ENCODE results near the gene DUSP7.

The DUSP7 gene

GRCh38 chr3:52086461-52086860 lies 30.1 kb upstream of the DUSP7 start:
- no peak for DNase-seq

- DNase-seq = no peak
These were observed 29.4 kb upstream of the DUSP7 start for GRCh38 chr3:52085681-52086282.

DNA sequence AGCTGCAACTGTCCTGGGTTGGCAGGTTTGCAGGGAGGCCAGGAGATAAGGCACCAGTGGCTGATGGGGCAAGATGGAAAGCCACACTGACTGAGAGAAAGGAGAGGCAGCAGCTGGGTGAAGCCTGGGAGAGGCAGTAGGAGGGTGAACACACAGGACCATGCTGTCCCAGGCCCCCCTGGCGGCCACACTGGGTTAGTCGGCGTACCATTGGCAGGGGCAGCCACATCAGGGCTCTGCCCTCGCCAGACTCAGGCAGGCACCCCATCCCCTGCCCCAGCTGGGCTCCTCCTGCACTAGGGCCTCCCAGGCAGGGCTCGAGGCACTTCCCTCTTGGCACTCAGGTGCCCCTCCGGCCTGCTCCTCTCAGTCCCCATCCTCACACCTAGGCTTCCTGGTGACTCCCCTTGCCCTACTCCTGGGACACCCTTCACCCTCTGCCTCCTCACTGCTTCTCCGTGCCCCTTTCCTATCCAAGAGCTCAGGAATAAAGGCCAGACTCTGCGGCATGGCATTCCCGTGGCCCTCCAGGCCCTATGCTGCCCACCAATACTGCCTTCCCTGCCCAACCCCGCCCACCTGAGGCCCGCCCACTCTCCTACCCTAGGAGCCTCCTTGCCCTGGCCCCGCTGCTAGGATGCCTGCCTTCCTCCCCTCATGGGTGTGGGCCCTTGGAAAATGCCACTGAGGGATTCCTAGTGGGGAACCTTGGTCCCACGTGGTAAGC lies 28.7 kb upstream of the DUSP7 start:
- DNase-seq = no peak

GRCh38 chr3:52084216-52084945 lies 28.0 kb upstream of the DUSP7 start:
- no peak for DNase-seq

DNA sequence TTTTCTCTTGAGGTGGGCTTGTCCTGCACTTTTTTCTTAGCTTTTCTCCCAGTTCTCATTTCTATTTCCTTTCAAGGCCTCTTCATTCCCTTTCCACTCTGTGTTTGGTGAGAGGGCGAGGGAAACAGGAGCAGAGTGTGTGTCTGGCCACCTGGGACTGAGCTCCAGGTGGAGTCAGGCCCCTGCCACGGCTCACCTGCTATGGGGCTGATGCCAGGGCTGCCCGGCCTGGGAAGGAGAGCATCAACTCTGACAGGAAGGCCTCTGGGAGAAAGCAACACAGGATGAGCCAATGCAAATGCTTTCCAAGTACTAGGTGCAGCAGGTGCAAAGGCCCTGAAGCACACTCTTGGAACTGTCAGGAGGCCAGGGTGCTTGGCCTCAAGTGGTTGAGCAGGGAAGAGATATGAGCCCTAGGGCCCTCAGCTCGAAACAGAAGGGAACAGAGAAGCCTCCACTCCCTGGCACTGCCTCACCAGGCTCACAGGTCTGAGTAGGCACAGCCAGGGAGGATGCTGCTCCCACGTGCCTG lies 27.3 kb upstream of the DUSP7 start:
- DNase-seq = no peak

DNA sequence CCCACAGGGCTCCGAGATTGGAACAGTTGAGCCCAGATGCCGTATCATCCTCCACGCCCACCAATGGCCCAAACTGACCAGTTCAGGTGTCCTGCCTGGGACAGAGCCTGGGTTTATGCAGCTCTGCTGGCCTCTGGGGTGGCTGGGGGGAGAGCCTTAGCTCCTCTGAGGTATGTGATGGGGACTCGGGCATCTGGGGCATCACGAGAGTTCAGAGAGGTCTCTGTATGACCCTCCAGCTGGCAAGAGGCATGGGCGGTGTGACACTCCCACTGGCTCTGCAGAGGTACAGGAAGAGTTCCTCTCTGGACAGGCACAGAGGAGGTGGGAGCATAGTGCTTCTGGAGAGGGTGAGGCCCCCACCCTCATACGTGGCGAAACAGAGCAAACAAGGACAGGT lies 26.6 kb upstream of the DUSP7 start:
- no peak for DNase-seq

GRCh38 chr3:52080830-52081719 lies 24.7 kb upstream of the DUSP7 start:
- no peak for DNase-seq

DNA sequence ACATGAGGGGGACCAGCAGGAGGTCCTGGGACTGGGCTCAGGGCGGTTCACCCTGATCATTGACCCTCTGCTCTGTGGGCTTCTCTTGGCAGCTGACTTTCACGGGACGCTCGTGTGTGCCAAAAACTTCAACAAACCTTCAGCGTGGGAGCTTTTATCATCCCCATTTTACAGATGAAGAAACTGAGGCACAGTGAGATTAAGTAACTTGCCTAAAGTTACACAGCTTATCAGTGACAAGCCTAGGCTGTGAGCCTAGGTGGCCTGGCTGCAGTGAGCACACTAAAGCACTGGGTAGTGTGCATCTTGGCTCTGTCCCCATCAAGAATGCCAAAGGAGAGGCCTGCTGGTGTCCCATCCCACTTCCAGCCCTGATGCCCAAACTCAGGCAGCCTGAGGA lies 23.6 kb upstream of the DUSP7 start:
- DNase-seq = no peak

- DNase-seq = no peak
These were observed 22.6 kb upstream of the DUSP7 start for GRCh38 chr3:52078781-52079560.

DNA sequence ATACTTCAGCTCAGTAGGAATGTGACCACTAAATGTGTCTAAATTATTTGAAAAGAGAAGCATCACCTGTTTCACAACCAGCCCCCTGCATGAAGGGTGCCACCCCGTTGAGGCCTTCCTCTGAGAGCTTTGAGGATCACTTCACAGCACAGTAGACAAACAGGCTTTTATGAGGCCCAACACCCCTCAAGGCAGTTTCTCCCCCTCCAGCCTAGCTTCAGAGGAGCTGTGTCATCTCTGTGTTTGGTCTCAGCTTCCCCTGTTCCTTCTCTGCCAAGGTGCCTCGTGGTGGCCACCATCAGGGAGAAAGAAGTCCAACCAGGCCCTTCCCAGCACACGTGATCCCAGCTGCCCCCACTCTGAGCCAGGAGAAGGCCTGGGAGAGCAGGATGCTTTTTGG lies 21.6 kb upstream of the DUSP7 start:
- DNase-seq = no peak

- no peak for DNase-seq
These were observed 20.8 kb upstream of the DUSP7 start for GRCh38 chr3:52076896-52077780.

DNA sequence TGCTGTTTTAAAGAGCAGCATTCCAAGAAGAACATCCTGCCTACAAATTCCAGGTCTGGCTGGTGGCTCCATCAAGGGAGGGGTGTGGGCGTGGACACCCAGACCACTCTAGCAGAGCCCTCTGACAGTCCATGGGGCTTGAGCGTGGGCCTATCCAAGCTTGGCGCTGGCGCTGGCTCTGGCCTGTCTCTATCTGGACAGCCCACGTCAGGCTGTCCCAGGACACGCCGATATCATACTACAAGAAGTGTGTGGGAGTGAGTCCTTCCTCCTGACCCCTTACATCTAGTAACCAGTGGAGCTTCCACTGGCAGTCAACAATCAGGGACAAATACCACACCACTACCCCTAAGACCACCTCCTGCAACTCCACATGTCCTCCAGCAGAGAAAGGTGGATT lies 17.1 kb upstream of the DUSP7 start:
- DNase-seq = no peak

- DNase-seq = no peak
These were observed 16.1 kb upstream of the DUSP7 start for GRCh38 chr3:52072471-52072870.

- DNase-seq = no peak
These were observed 15.6 kb upstream of the DUSP7 start for GRCh38 chr3:52072020-52072419.

DNA sequence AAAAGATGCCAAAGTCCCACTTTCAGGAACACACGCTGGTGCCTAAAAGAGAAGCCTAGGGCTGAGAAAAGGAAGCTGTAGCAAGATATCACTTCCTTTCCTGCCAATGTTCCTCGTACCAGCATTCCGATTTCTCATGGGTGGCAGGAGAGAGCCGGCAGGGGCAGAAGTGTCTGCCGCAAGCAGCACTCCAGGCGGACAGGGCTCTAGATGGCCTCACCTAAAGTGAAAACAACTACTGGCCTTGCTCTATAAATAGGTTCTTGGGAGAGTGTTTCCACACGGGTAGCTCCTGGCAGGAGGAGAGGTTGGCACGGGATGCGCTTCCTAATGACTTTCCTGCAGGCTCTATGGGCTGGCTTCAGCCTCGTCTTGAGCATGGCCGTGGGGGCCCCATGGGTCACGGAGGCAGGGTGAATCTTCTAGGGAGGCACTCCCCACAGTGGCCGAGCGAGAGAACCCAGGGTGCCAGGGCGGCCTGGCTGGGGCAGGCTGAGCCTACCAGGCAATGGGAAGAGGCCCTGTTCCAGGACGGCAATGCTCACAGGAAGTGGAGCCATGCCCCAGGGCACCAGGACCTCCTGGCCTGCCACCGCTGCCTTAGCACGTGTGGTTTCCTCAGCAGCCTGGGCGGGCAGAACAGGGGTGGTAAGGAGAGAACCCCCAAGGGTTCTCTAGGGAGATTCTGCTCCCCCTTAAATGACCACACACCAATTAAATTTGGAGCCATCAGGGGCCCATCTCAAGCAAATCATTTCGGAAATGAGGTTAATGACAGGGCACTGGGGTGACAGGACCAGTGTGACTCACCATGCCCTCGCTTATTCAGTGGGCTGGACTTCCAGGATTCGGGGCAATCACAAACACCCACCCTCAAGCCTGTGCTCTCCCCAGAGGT lies 14.6 kb upstream of the DUSP7 start:
- DNase-seq = no peak

- DNase-seq = no peak
These were observed 13.5 kb upstream of the DUSP7 start for GRCh38 chr3:52069855-52070254.

DNA sequence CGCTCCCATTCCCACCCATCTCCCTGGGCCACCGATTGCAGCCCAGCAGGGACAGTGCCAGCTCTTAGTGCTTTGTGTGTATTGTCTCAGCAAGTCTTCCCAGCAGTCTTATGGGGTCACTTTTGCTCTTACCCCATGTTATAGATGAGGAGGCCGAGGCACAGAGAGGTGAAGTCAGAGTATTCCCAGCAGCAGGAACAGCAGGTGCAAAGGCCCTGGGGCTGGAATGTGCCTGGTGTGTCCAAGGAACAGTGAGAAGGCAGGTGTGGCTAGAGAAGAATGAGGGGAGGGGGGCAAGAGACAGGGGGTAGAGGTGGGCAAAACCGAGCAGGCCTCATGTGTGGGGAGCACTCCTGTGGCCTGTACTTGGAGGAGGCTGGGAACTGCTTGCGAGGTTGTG lies 12.8 kb upstream of the DUSP7 start:
- DNase-seq = no peak

DNA sequence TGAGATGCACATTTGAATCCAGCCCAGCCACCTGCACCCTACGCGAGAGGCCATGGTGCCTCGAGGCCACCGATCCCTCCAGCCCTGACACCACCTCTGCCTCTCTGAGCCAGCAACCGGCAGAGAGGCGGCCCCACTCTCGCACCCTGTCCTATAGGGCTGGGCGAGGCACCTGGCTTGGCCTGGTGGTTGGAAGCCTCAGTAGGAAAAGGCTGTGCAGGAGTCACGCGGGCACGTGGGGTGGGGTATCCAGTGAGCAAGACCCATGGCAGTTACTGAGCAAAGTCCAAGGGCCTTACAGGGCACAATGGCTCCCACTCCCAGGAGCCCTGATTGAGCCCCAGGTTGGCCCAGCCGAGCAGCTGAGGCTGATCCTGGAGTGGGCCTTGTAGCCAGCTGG lies 12.4 kb upstream of the DUSP7 start:
- DNase-seq = no peak

DNA sequence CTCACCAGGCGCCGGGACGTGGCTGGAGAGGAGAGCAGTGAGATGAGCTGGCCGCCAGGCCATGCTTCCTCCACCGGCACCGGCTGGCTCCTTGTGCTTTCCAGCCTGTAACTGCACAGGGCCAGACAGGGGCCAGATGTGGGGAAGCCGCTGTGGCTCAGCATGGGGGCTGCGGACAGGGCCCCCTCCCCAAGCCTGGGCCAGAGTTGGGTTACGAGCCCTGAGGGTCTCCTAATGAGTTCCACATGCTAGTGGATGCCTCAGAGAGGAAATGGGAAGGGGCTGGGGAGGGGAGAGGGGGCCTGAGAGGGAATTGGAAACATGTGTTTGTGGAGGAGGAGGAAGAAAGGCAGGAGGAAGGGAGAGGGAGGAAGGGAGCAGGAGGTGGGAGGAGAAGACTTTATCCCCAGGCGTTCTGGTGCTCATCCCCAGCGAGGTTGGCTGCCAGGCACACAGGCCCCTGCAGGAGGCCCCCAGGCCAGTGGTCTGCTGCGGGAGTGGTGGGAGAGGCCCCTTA lies 11.7 kb upstream of the DUSP7 start:
- no peak for DNase-seq

GRCh38 chr3:52067526-52067925 lies 11.2 kb upstream of the DUSP7 start:
- no peak for DNase-seq

Data from NCI-H1417 treated with DMSO at 0.1 percent for 48 hours (cell line).